Inferior parietal cortex (tissue), 1 donor: ENCODE results near the gene RABGAP1L.
"Not testable (repeated sequence)": the region's sequence is repeated elsewhere in the genome, so short reads cannot be mapped to it uniquely, and the experiment has no call there.

Experiments
- DNase-seq: peaks from one replicate; pipeline ENCODE4 v3.0.0-alpha.2; 2016; ENCODE audit errors: extremely low spot score

Gene RABGAP1L

GRCh38 chr1:174289644-174290310 is 130.5 kb downstream of the RABGAP1L start:
- no peak for DNase-seq

- no peak for DNase-seq
Measured at GRCh38 chr1:174291059-174291458, 131.7 kb downstream of the RABGAP1L start.

- no peak for DNase-seq
Measured at GRCh38 chr1:174296309-174296708, 137.0 kb downstream of the RABGAP1L start.

- no peak for DNase-seq
Measured at GRCh38 chr1:174297351-174297750, 138.0 kb downstream of the RABGAP1L start.

GRCh38 chr1:174301295-174302077 is 142.2 kb downstream of the RABGAP1L start:
- no peak for DNase-seq

GRCh38 chr1:174308604-174309003 is 149.3 kb downstream of the RABGAP1L start:
- no peak for DNase-seq

GRCh38 chr1:174309490-174309889 is 150.2 kb downstream of the RABGAP1L start:
- DNase-seq: no peak

- no peak for DNase-seq
Measured at GRCh38 chr1:174314433-174314832, 155.1 kb downstream of the RABGAP1L start.

GRCh38 chr1:174315239-174315638 is 155.9 kb downstream of the RABGAP1L start:
- DNase-seq: no peak

GRCh38 chr1:174320897-174321296 is 161.6 kb downstream of the RABGAP1L start:
- not testable (repeated sequence) for DNase-seq

GRCh38 chr1:174322202-174322862 is 163.0 kb downstream of the RABGAP1L start:
- no peak for DNase-seq

- no peak for DNase-seq
Measured at GRCh38 chr1:174324493-174324892, 165.2 kb downstream of the RABGAP1L start.

- DNase-seq: no peak
Measured at GRCh38 chr1:174324939-174325338, 165.6 kb downstream of the RABGAP1L start.

- DNase-seq: no peak
Measured at GRCh38 chr1:174326278-174326677, 167.0 kb downstream of the RABGAP1L start.

- no peak for DNase-seq
Measured at GRCh38 chr1:174333437-174333836, 174.1 kb downstream of the RABGAP1L start.

GRCh38 chr1:174337000-174337681 is 177.8 kb downstream of the RABGAP1L start:
- peak; percentile 34 for DNase-seq

- not testable (repeated sequence) for DNase-seq
Measured at GRCh38 chr1:174340404-174340803, 181.1 kb downstream of the RABGAP1L start.

- DNase-seq: no peak
Measured at GRCh38 chr1:174344162-174344561, 184.8 kb downstream of the RABGAP1L start.

- DNase-seq: no peak
Measured at GRCh38 chr1:174352117-174352516, 192.8 kb downstream of the RABGAP1L start.

- no peak for DNase-seq
Measured at GRCh38 chr1:174352883-174353608, 193.7 kb downstream of the RABGAP1L start.

GRCh38 chr1:174358344-174358743 is 199.0 kb downstream of the RABGAP1L start:
- no peak for DNase-seq
